GM23248 (cell line): ENCODE results near the gene ADAM10.

Source experiments
- EZH2 ChIP-seq: fragments of 200-600 bp; sonication (generic); IDR thresholded peaks from 2 replicates; pipeline ENCODE4 v1.6.1; 2018; ENCODE audit warnings: antibody characterized with exemption, mild to moderate bottlenecking; ENCODE audit not compliant: insufficient read depth, poor library complexity, severe bottlenecking
- EZH2phosphoT487 ChIP-seq: fragments of 200-600 bp; sonication (generic); IDR thresholded peaks from 2 replicates; pipeline ENCODE4 v1.6.1; 2018; ENCODE audit warnings: antibody characterized with exemption, moderate library complexity, mild to moderate bottlenecking, low read depth; ENCODE audit not compliant: insufficient read depth

GRCh38 chr15:58760385-58761009, 11.0 kb upstream of the ADAM10 start:
- TF ChIP-seq EZH2phosphoT487 = no peak
- no peak for TF ChIP-seq EZH2
